Measurements from ENCODE around the gene RNF167. TPM values are rescaled to one million over a fixed set of nuclear protein-coding genes. Genes with fewer than 3 reads are reported as not detected.

The RNF167 gene
- total RNA-seq, 1 donor from 2014 or later: 106 TPM

DNA sequence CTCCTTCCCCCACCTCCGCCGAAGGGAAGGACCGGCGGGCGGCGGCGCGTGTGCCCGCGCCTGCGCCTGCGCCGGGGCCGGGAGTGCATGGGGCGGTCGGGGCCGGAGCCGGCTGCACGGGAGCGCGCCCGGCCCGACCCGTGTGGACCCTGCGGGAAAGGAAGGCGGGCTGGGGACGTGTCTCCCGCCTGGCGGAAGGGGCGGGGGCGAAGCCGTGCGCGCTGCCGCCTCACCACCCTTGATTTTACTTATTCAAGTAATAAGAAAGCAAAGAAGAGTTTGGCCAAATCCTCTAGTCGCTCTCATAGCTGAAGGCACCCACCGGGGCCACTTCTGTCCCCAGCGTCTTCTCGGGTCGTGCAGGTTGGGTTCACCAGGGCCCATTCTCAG is 8.9 kb downstream of the RNF167 start:
- peak overlapping the region; percentile 98 for H3K27ac Mint-ChIP-seq
- H3K27me3 Mint-ChIP-seq: no peaks in the 10 kb centered on the region
- H3K4me1 Mint-ChIP-seq (ENCODE audit: low read depth): peaks cover 34% of the 10 kb centered on the region
- H3K4me3 Mint-ChIP-seq (ENCODE audit: low read depth): peak overlapping the region; percentile 85
- H3K36me3 Mint-ChIP-seq (ENCODE audit: insufficient read depth): peaks cover 8% of the 10 kb centered on the region
- peak; percentile 60 for DNase-seq (ENCODE audit: low spot score, unreplicated experiment)
- H3K9me3 Mint-ChIP-seq (ENCODE audit: low read depth): no peaks in the 10 kb centered on the region
- TF ChIP-seq, protein P1, sequence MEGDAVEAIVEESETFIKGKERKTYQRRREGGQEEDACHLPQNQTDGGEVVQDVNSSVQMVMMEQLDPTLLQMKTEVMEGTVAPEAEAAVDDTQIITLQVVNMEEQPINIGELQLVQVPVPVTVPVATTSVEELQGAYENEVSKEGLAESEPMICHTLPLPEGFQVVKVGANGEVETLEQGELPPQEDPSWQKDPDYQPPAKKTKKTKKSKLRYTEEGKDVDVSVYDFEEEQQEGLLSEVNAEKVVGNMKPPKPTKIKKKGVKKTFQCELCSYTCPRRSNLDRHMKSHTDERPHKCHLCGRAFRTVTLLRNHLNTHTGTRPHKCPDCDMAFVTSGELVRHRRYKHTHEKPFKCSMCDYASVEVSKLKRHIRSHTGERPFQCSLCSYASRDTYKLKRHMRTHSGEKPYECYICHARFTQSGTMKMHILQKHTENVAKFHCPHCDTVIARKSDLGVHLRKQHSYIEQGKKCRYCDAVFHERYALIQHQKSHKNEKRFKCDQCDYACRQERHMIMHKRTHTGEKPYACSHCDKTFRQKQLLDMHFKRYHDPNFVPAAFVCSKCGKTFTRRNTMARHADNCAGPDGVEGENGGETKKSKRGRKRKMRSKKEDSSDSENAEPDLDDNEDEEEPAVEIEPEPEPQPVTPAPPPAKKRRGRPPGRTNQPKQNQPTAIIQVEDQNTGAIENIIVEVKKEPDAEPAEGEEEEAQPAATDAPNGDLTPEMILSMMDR (IDR thresholded peaks at IDR 0.05; ENCODE audit: unreplicated experiment): no peak

DNA sequence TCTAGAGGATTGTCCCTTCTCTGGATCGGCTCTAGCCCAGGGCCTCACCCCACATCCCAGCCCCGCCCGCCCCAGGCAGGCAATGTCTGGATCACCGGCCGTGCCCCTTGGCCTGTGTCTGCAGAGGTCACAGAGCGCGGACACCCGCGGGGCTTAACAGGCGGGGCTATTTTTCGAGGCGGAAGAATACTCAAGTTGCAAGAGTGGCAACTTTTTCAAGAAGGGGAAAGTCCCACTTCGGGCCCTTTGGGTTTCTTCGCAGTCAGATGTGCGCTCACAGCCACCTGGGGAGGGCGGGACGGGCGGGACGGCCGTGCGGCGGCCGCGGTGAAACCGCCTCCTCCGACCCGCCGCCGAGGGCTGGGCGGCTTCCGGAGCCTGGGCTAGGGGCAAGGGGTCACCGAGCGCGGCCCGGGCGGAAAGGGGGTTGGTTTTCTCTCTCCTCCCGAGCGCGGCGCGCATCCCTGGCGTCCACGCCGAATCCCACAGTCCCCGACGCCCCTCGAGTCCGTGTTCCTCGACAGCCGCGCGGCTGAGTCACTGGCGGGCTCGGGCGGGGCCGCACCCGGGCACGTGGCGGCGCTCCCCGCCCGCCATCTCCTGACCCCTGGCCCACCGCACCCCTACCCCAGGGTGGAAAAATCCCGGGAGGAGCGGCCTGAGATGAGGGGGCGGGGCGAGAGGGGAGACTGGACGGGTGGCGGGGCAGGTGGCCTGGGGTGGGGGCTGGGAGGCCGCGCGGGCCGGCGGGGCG is 9.4 kb downstream of the RNF167 start:
- peak overlapping the region; percentile 85 for H3K4me3 Mint-ChIP-seq (ENCODE audit: low read depth)
- DNase-seq (ENCODE audit: low spot score, unreplicated experiment): peak; percentile 56
- TF ChIP-seq, protein P1 (IDR thresholded peaks at IDR 0.05; ENCODE audit: unreplicated experiment): no peak
- peaks cover 35% of the 10 kb centered on the region for H3K4me1 Mint-ChIP-seq (ENCODE audit: low read depth)
- peaks cover 8% of the 10 kb centered on the region for H3K36me3 Mint-ChIP-seq (ENCODE audit: insufficient read depth)
- no peaks in the 10 kb centered on the region for H3K27me3 Mint-ChIP-seq
- H3K27ac Mint-ChIP-seq: peak overlapping the region; percentile 92
- H3K9me3 Mint-ChIP-seq (ENCODE audit: low read depth): no peaks in the 10 kb centered on the region

DNA sequence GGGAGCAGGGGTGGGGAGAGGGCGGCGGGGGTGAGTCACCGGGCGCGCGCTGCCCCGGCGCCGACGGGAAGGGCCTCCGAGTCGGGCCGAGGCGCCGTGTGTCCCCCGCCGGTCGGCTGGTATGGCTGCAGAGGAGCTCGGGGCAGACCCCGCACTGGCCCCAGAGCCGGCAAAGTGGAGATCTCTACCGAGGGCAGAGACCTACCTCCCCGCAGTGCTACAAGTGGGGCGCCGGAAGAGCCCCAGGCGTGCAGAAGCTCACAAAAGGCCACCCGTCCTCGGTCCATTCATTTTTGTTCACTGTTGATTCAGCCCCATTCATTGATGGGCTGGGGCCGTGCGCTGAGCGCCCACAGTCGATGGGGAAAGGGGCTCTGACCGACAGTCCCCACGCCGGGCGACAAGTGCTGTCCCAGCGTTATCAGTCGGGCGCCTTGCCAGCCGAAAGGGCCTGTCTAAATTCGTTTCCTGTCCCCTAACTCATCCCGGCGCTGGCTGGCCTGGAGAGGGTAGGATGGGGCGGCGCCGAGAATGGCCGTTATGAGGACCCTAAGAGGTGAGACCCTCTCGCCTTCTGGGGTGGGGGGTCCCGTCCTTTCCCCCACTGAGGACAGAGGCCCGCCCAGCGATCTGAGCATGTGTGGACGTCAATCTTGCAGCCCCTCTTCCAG is 10.1 kb downstream of the RNF167 start:
- H3K27ac Mint-ChIP-seq: peak overlapping the region; percentile 92
- peaks cover 8% of the 10 kb centered on the region for H3K36me3 Mint-ChIP-seq (ENCODE audit: insufficient read depth)
- DNase-seq (ENCODE audit: low spot score, unreplicated experiment): no peak
- TF ChIP-seq, protein P1 (IDR thresholded peaks at IDR 0.05; ENCODE audit: unreplicated experiment): no peak
- H3K9me3 Mint-ChIP-seq (ENCODE audit: low read depth): no peaks in the 10 kb centered on the region
- peaks cover 35% of the 10 kb centered on the region for H3K4me1 Mint-ChIP-seq (ENCODE audit: low read depth)
- peak overlapping the region; percentile 69 for H3K4me3 Mint-ChIP-seq (ENCODE audit: low read depth)
- H3K27me3 Mint-ChIP-seq: no peaks in the 10 kb centered on the region

DNA sequence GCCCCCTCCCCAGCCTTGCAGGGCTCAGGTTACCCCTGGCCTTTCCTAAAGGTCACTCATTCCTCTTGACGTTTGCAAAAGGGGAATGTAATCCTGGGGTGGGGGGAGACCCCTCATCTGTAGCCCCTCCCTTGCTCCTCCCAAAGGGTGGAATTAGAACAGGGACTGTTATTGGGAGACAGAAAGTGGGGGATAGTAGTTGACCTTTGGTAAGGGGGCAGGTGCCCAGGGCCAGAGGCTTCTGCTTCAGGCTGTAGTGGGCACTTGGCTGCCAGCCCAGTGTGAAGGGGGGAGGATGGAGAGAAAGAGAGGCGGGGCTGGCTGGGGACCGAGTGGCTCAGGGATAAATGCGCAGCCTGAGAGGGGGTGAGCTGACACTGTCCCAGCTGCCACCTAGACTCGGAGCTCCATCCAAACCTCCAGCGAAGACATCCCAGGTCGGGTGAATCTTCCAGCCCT is 10.7 kb downstream of the RNF167 start, which contains the start of gene ENO3:
ENO3 (plus strand) TSS at position 374 of the 459 bp plus-strand sequence. CDS start 711 bp downstream, outside the sequence.
- H3K36me3 Mint-ChIP-seq (ENCODE audit: insufficient read depth): peaks cover 4% of the 10 kb centered on the region
- H3K27me3 Mint-ChIP-seq: no peaks in the 10 kb centered on the region
- DNase-seq (ENCODE audit: low spot score, unreplicated experiment): no peak
- no peaks in the 10 kb centered on the region for H3K9me3 Mint-ChIP-seq (ENCODE audit: low read depth)
- peaks cover 31% of the 10 kb centered on the region for H3K4me1 Mint-ChIP-seq (ENCODE audit: low read depth)
- H3K4me3 Mint-ChIP-seq (ENCODE audit: low read depth): peak within 1 kb of the TSS; percentile 69
- peak within 1 kb of the TSS; percentile 92 for H3K27ac Mint-ChIP-seq
- TF ChIP-seq, protein P1 (IDR thresholded peaks at IDR 0.05; ENCODE audit: unreplicated experiment): no peak

DNA sequence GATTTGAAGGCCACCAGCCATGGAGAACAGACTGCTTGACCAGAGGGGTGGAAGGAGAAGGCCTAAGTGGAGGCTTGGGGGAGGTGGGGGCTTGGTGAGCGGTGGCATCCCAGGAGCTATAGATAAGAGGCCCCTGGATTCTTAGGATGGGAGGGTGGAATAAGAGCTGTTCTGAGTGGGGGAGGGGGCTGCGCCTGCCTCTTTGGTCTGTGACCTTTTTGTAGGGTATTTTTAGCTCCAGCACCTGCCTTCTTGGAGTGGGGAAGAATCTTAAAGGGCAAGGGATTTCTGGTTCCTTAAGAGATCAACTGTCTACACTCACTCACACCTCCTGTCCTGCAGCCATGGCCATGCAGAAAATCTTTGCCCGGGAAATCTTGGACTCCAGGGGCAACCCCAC is 11.4 kb downstream of the RNF167 start:
- TF ChIP-seq, protein P1 (IDR thresholded peaks at IDR 0.05; ENCODE audit: unreplicated experiment): no peak
- Mint-ChIP-seq H3K27me3 (no peaks in the 10 kb centered on the region), H3K4me1 (ENCODE audit: low read depth) (peaks cover 26% of the 10 kb centered on the region), H3K36me3 (ENCODE audit: insufficient read depth) (peaks cover 2% of the 10 kb centered on the region), H3K9me3 (ENCODE audit: low read depth) (no peaks in the 10 kb centered on the region), H3K4me3 (ENCODE audit: low read depth) (peak overlapping the region; percentile 69), H3K27ac (peak overlapping the region; percentile 62)
- no peak for DNase-seq (ENCODE audit: low spot score, unreplicated experiment)

Data from progenitor cell of endocrine pancreas (in vitro differentiated cells).